Prostate gland (tissue), 2 donors: ENCODE data around the gene HSD11B1L.

ENCODE experiments used
- POLR2A ChIP-seq: fragments of 450-650 bp; IDR thresholded peaks from one replicate; pipeline ENCODE4 v1.6.1; 2016; ENCODE audit warnings: antibody characterized with exemption, mild to moderate bottlenecking
- POLR2AphosphoS5 ChIP-seq: sonication (generic); formaldehyde crosslinking; IDR thresholded peaks from one replicate; pipeline ENCODE4 v1.6.1; 2017; ENCODE audit warnings: antibody characterized with exemption
- TF ChIP-seq, protein P1 (sequence below), 4 experiments: fragments of 200-600 bp in 2 of 4; fragments of 450-650 bp in 2 of 4; sonication (generic) in 2 of 4; IDR thresholded peaks; 1 replicate in 3 of 4; 2 replicates in 1 of 4; pipeline ENCODE4 v1.5.1; 2016 to 2019; ENCODE audit warnings: antibody characterized with exemption in 4 of 4, mild to moderate bottlenecking in 2 of 4, moderate library complexity in 2 of 4

- TF ChIP-seq, protein P1, sequence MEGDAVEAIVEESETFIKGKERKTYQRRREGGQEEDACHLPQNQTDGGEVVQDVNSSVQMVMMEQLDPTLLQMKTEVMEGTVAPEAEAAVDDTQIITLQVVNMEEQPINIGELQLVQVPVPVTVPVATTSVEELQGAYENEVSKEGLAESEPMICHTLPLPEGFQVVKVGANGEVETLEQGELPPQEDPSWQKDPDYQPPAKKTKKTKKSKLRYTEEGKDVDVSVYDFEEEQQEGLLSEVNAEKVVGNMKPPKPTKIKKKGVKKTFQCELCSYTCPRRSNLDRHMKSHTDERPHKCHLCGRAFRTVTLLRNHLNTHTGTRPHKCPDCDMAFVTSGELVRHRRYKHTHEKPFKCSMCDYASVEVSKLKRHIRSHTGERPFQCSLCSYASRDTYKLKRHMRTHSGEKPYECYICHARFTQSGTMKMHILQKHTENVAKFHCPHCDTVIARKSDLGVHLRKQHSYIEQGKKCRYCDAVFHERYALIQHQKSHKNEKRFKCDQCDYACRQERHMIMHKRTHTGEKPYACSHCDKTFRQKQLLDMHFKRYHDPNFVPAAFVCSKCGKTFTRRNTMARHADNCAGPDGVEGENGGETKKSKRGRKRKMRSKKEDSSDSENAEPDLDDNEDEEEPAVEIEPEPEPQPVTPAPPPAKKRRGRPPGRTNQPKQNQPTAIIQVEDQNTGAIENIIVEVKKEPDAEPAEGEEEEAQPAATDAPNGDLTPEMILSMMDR (IDR thresholded peaks at IDR 0.05), result no peak
- TF ChIP-seq POLR2A (no peak), POLR2AphosphoS5 (no peak)
Observed at GRCh38 chr19:5669212-5669611, 11.6 kb upstream of the HSD11B1L start.
